Measurements from ENCODE around the gene TRAF7.

The TRAF7 gene

GRCh38 chr16:2184346-2184745 lies 28.8 kb downstream of the TRAF7 start:
- ATAC-seq (ENCODE audit: insufficient read depth, low read depth) (no peak), DNase-seq (no peak)
- Histone ChIP-seq H3K9ac (ENCODE audit: low read depth, low read length) (no peak overlapping the region), H3K36me3 (ENCODE audit: insufficient read depth, low read length) (no peaks in the 10 kb centered on the region), H4K20me1 (ENCODE audit: insufficient read depth, low read length) (no peaks in the 10 kb centered on the region; the same call in 1 of the 2 replicates), H3K9me3 (ENCODE audit: insufficient read depth, low read length, severe bottlenecking) (no peaks in the 10 kb centered on the region), H2AFZ (ENCODE audit: low read depth, low read length) (no peak overlapping the region), H3K4me1 (ENCODE audit: insufficient read depth, low read length) (no peaks in the 10 kb centered on the region), H3K79me2 (ENCODE audit: insufficient read depth, low read length) (no peaks in the 10 kb centered on the region), H3K4me2 (ENCODE audit: insufficient read depth, low read length) (no peak overlapping the region), H3K4me3 (ENCODE audit: low read depth in 1 of 2, low read length in 2 of 2) (no peak overlapping the region), H3K27me3 (ENCODE audit: insufficient read depth, low read length, poor library complexity) (no peaks in the 10 kb centered on the region), H3K27ac (ENCODE audit: low read length) (no peak overlapping the region)
- TF ChIP-seq EZH2 (IDR thresholded peaks at IDR 0.05; ENCODE audit: borderline replicate concordance, low read depth, low read length, severe bottlenecking) (no peak), CTCF (IDR thresholded peaks at IDR 0.05; ENCODE audit: borderline replicate concordance, extremely low read depth, low read length, poor library complexity, severe bottlenecking) (no peak)

GRCh38 chr16:2184962-2185361 lies 29.4 kb downstream of the TRAF7 start:
- H3K9me3 ChIP-seq (ENCODE audit: insufficient read depth, low read length, severe bottlenecking): no peaks in the 10 kb centered on the region
- H3K27me3 ChIP-seq (ENCODE audit: insufficient read depth, low read length, poor library complexity): no peaks in the 10 kb centered on the region
- DNase-seq: no peak
- no peak overlapping the region for H3K4me2 ChIP-seq (ENCODE audit: insufficient read depth, low read length)
- ATAC-seq (ENCODE audit: insufficient read depth, low read depth): no peak
- no peaks in the 10 kb centered on the region for H3K36me3 ChIP-seq (ENCODE audit: insufficient read depth, low read length)
- H2AFZ ChIP-seq (ENCODE audit: low read depth, low read length): no peak overlapping the region
- no peaks in the 10 kb centered on the region for H3K4me1 ChIP-seq (ENCODE audit: insufficient read depth, low read length)
- TF ChIP-seq EZH2 (IDR thresholded peaks at IDR 0.05; ENCODE audit: borderline replicate concordance, low read depth, low read length, severe bottlenecking): no peak
- TF ChIP-seq CTCF (IDR thresholded peaks at IDR 0.05; ENCODE audit: borderline replicate concordance, extremely low read depth, low read length, poor library complexity, severe bottlenecking): no peak
- no peak overlapping the region for H3K4me3 ChIP-seq (ENCODE audit: low read depth in 1 of 2, low read length in 2 of 2)
- no peaks in the 10 kb centered on the region for H3K79me2 ChIP-seq (ENCODE audit: insufficient read depth, low read length)
- no peaks in the 10 kb centered on the region; the same call in 1 of the 2 replicates for H4K20me1 ChIP-seq (ENCODE audit: insufficient read depth, low read length)
- no peak overlapping the region for H3K9ac ChIP-seq (ENCODE audit: low read depth, low read length)
- H3K27ac ChIP-seq (ENCODE audit: low read length): no peak overlapping the region

GRCh38 chr16:2186064-2186463 lies 30.5 kb downstream of the TRAF7 start:
- H3K9me3 ChIP-seq (ENCODE audit: insufficient read depth, low read length, severe bottlenecking): no peaks in the 10 kb centered on the region
- no peak overlapping the region for H2AFZ ChIP-seq (ENCODE audit: low read depth, low read length)
- H3K4me1 ChIP-seq (ENCODE audit: insufficient read depth, low read length): no peaks in the 10 kb centered on the region
- H3K27me3 ChIP-seq (ENCODE audit: insufficient read depth, low read length, poor library complexity): no peaks in the 10 kb centered on the region
- H3K9ac ChIP-seq (ENCODE audit: low read depth, low read length): no peak overlapping the region
- H4K20me1 ChIP-seq (ENCODE audit: insufficient read depth, low read length): no peaks in the 10 kb centered on the region; the same call in 1 of the 2 replicates
- DNase-seq (no peak), ATAC-seq (ENCODE audit: insufficient read depth, low read depth) (no peak)
- H3K79me2 ChIP-seq (ENCODE audit: insufficient read depth, low read length): no peaks in the 10 kb centered on the region
- no peak overlapping the region for H3K27ac ChIP-seq (ENCODE audit: low read length)
- H3K4me3 ChIP-seq (ENCODE audit: low read depth in 1 of 2, low read length in 2 of 2): no peak overlapping the region
- TF ChIP-seq CTCF (IDR thresholded peaks at IDR 0.05; ENCODE audit: borderline replicate concordance, extremely low read depth, low read length, poor library complexity, severe bottlenecking) (no peak), EZH2 (IDR thresholded peaks at IDR 0.05; ENCODE audit: borderline replicate concordance, low read depth, low read length, severe bottlenecking) (no peak)
- no peaks in the 10 kb centered on the region for H3K36me3 ChIP-seq (ENCODE audit: insufficient read depth, low read length)
- no peak overlapping the region for H3K4me2 ChIP-seq (ENCODE audit: insufficient read depth, low read length)

- H3K4me1 ChIP-seq (ENCODE audit: insufficient read depth, low read length): no peaks in the 10 kb centered on the region
- no peaks in the 10 kb centered on the region for H3K36me3 ChIP-seq (ENCODE audit: insufficient read depth, low read length)
- no peak overlapping the region for H3K4me2 ChIP-seq (ENCODE audit: insufficient read depth, low read length)
- no peaks in the 10 kb centered on the region for H3K27me3 ChIP-seq (ENCODE audit: insufficient read depth, low read length, poor library complexity)
- no peak overlapping the region for H3K9ac ChIP-seq (ENCODE audit: low read depth, low read length)
- H3K27ac ChIP-seq (ENCODE audit: low read length): no peak overlapping the region
- ATAC-seq (ENCODE audit: insufficient read depth, low read depth) (no peak), DNase-seq (no peak)
- no peaks in the 10 kb centered on the region for H3K79me2 ChIP-seq (ENCODE audit: insufficient read depth, low read length)
- no peaks in the 10 kb centered on the region for H3K9me3 ChIP-seq (ENCODE audit: insufficient read depth, low read length, severe bottlenecking)
- H3K4me3 ChIP-seq (ENCODE audit: low read depth in 1 of 2, low read length in 2 of 2): no peak overlapping the region
- no peaks in the 10 kb centered on the region; the same call in 1 of the 2 replicates for H4K20me1 ChIP-seq (ENCODE audit: insufficient read depth, low read length)
- no peak overlapping the region for H2AFZ ChIP-seq (ENCODE audit: low read depth, low read length)
- no peak for TF ChIP-seq EZH2 (IDR thresholded peaks at IDR 0.05; ENCODE audit: borderline replicate concordance, low read depth, low read length, severe bottlenecking)
- TF ChIP-seq CTCF (IDR thresholded peaks at IDR 0.05; ENCODE audit: borderline replicate concordance, extremely low read depth, low read length, poor library complexity, severe bottlenecking): no peak
These were observed 30.9 kb downstream of the TRAF7 start for GRCh38 chr16:2186505-2186904.

Measured in DND-41 (cell line).